ENCODE data around the gene AKT2. TPM values are rescaled to one million over a fixed set of nuclear protein-coding genes. Genes with fewer than 3 reads are reported as not detected.

Gene AKT2
- polyA plus RNA-seq, 1 donor from 2014 or later = 131 TPM

DNA sequence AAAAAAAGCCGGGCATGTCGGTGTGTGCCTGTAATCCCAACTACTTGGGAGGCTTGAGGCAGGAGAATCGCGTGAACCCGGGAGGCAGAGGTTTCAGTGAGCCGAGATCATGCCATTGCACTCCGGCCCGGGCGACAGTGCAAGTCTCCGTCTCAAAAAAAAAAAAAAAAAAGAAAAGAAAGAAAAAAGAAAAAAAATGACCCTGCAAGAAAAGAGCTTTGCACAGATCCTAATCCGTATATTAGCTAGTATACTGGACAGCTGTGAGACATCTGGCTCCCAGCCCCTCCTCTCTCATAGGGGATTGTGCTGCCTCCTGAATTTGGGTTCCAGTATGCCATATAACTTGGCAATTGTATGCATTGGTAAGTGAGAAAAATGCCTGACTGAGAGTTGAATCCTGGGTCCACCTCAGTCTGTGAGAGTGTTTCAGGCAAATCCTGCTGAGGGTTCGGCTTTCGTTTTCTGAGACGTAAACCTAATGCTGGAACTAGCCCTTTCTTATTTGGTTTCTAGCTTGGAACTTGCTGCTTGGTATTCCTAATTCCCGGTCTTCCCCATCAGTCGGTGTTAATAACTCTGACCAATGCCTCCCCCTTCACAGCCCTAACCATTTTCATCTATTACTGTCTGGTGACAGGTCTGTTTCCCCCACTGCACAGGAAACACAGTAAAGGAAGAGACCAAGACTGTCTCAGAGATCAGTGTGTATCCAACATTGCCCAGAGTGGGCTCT lies 1.3 kb upstream of the AKT2 start:
- H3K27me3 ChIP-seq (ENCODE audit: insufficient read depth, low read depth, low read length) = no peaks in the 10 kb centered on the region
- no peak overlapping the region for H2AFZ ChIP-seq (ENCODE audit: low read depth, low read length)
- H3K9me3 ChIP-seq (ENCODE audit: low read length) = no peaks in the 10 kb centered on the region
- H3K9ac ChIP-seq (ENCODE audit: low read length) = peak overlapping the region; percentile 68
- H3K9me2 ChIP-seq (ENCODE audit: insufficient read depth, low read length) = no peaks in the 10 kb centered on the region
- H4K20me1 ChIP-seq (ENCODE audit: insufficient read depth) = no peaks in the 10 kb centered on the region
- peak overlapping the region; percentile 97 for H3K27ac ChIP-seq (ENCODE audit: low read length)
- peaks cover 32% of the 10 kb centered on the region for H3K79me2 ChIP-seq (replicated peaks; ENCODE audit: insufficient read depth, low read length)
- no peak overlapping the region for H3K4me2 ChIP-seq (ENCODE audit: low read length)
- peak overlapping the region; percentile 59 for H3K4me3 ChIP-seq (ENCODE audit: low read length)
- TF ChIP-seq RAD21 (conservative IDR thresholded peaks at IDR 0.05) (no peak), MXI1 (conservative IDR thresholded peaks at IDR 0.05; ENCODE audit: poor library complexity, severe bottlenecking) (no peak), SMC3 (conservative IDR thresholded peaks at IDR 0.05; ENCODE audit: poor library complexity) (no peak), TAF1 (IDR thresholded peaks at IDR 0.05; ENCODE audit: low read depth) (no peak), POLR2AphosphoS5 (IDR thresholded peaks at IDR 0.05) (no peak), CTCF (IDR thresholded peaks at IDR 0.05; ENCODE audit: poor library complexity, severe bottlenecking) (no peak), EZH2 (IDR thresholded peaks at IDR 0.05; ENCODE audit: borderline replicate concordance, insufficient read depth, low read length, poor library complexity, severe bottlenecking) (no peak), EP300 (conservative IDR thresholded peaks at IDR 0.05; ENCODE audit: poor library complexity, severe bottlenecking) (no peak)
- TF ChIP-seq, protein P1, sequence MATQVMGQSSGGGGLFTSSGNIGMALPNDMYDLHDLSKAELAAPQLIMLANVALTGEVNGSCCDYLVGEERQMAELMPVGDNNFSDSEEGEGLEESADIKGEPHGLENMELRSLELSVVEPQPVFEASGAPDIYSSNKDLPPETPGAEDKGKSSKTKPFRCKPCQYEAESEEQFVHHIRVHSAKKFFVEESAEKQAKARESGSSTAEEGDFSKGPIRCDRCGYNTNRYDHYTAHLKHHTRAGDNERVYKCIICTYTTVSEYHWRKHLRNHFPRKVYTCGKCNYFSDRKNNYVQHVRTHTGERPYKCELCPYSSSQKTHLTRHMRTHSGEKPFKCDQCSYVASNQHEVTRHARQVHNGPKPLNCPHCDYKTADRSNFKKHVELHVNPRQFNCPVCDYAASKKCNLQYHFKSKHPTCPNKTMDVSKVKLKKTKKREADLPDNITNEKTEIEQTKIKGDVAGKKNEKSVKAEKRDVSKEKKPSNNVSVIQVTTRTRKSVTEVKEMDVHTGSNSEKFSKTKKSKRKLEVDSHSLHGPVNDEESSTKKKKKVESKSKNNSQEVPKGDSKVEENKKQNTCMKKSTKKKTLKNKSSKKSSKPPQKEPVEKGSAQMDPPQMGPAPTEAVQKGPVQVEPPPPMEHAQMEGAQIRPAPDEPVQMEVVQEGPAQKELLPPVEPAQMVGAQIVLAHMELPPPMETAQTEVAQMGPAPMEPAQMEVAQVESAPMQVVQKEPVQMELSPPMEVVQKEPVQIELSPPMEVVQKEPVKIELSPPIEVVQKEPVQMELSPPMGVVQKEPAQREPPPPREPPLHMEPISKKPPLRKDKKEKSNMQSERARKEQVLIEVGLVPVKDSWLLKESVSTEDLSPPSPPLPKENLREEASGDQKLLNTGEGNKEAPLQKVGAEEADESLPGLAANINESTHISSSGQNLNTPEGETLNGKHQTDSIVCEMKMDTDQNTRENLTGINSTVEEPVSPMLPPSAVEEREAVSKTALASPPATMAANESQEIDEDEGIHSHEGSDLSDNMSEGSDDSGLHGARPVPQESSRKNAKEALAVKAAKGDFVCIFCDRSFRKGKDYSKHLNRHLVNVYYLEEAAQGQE (IDR thresholded peaks at IDR 0.05; ENCODE audit: borderline replicate concordance) = no peak
- H3F3A ChIP-seq (ENCODE audit: insufficient read depth, low read length, poor library complexity, severe bottlenecking) = no peaks in the 10 kb centered on the region
- H3K36me3 ChIP-seq (ENCODE audit: insufficient read depth, low read length) = no peaks in the 10 kb centered on the region

DNA sequence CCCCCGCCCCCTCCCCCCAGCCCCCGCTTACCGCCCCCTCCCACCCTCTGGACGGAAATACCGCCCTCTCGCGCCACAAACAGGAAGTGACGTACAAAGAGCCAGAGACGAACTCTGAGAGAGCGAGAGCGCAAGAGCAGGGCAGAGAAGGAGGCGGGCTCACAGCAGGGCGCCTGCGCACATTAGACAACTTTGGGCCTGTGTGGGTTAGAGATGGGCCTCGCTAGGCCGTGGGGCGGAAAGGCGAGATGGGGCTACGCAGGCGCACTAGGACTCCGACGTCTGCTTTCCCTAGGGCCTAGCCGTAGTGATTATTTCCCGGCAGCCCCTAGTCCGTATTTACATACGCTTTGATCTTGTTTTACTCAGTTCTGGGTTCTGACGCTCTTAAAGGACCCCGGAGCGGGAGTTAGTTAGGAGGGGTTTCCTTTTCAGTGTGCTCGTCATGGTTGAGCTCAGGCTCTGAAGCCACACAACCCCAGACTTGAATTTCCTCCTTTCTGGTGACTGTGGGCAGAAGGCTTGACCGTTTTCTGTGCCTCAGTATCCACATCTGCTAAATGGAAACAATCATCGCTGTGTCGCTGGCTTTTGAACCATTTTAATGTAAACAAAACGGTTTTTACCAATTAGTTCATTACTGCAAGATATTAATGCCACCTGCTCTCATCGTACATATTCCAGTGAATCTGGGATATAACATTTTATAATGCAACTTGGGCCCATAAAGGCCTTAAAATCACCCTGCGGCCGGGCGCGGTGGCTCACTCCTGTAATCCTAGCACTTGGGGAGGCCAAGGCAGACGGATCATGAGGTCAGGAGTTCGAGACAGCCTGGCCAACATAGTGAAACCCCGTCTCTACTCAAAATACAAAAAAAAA lies 449 bp upstream of the AKT2 start:
- peak overlapping the region; percentile 67 for H2AFZ ChIP-seq (ENCODE audit: low read depth, low read length)

More for the DNA sequence above, 449 bp upstream of the AKT2 start:
- TF ChIP-seq, protein P1 (IDR thresholded peaks at IDR 0.05; ENCODE audit: borderline replicate concordance) = peak; percentile 21
- TF ChIP-seq SMC3 (conservative IDR thresholded peaks at IDR 0.05; ENCODE audit: poor library complexity) (peak; percentile 12), RAD21 (conservative IDR thresholded peaks at IDR 0.05) (no peak), CTCF (IDR thresholded peaks at IDR 0.05; ENCODE audit: poor library complexity, severe bottlenecking) (no peak), TAF1 (IDR thresholded peaks at IDR 0.05; ENCODE audit: low read depth) (peak; percentile 47), MXI1 (conservative IDR thresholded peaks at IDR 0.05; ENCODE audit: poor library complexity, severe bottlenecking) (no peak), EP300 (conservative IDR thresholded peaks at IDR 0.05; ENCODE audit: poor library complexity, severe bottlenecking) (peak; percentile 57), POLR2AphosphoS5 (IDR thresholded peaks at IDR 0.05) (peak; percentile 67), EZH2 (IDR thresholded peaks at IDR 0.05; ENCODE audit: borderline replicate concordance, insufficient read depth, low read length, poor library complexity, severe bottlenecking) (no peak)
- Histone ChIP-seq H3K4me3 (ENCODE audit: low read length) (peak overlapping the region; percentile 89), H3K9ac (ENCODE audit: low read length) (peak overlapping the region; percentile 94), H3K9me3 (ENCODE audit: low read length) (no peaks in the 10 kb centered on the region), H3K79me2 (replicated peaks; ENCODE audit: insufficient read depth, low read length) (peaks cover 32% of the 10 kb centered on the region), H3K27me3 (ENCODE audit: insufficient read depth, low read depth, low read length) (no peaks in the 10 kb centered on the region), H3K27ac (ENCODE audit: low read length) (peak overlapping the region; percentile 97), H3F3A (ENCODE audit: insufficient read depth, low read length, poor library complexity, severe bottlenecking) (no peaks in the 10 kb centered on the region), H4K20me1 (ENCODE audit: insufficient read depth) (no peaks in the 10 kb centered on the region), H3K9me2 (ENCODE audit: insufficient read depth, low read length) (no peaks in the 10 kb centered on the region), H3K4me2 (ENCODE audit: low read length) (peak overlapping the region; percentile 72), H3K36me3 (ENCODE audit: insufficient read depth, low read length) (no peaks in the 10 kb centered on the region)

All from neural cell (in vitro differentiated cells).